SK-N-SH (cell line): Measurements from ENCODE around the gene SIRT5. TPM values are rescaled to one million over a fixed set of nuclear protein-coding genes. Genes with fewer than 3 reads are reported as not detected.
A peak's percentile ranks its signal among the peaks of the same experiment; 100 is the strongest.

Experiments
- CTCF ChIA-PET: fragments of 300-600, 350-600 bp; formaldehyde crosslinking; extraction: SDS; loops from one replicate; lab custom pipeline; 2021; lab: Yijun Ruan, JAX
- POLR2A ChIA-PET: fragments of 350-600 bp; sonication (Branson Sonifier 250); formaldehyde crosslinking; extraction: SDS; loops from one replicate; lab custom pipeline; 2020; ENCODE audit warnings: antibody characterized with exemption, inconsistent platforms; lab: Yijun Ruan, JAX
- DNase-seq: peaks from one replicate; pipeline ENCODE4 v3.0.0; 2012
- H2AFZ ChIP-seq: fragments of 200-600 bp; sonication (generic); 2 replicates; pipeline ENCODE4 v1.8.1; 2016; ENCODE audit warnings: antibody characterized with exemption, mild to moderate bottlenecking, low read depth
- H3F3A ChIP-seq: fragments of 200-600 bp; sonication (generic); replicated peaks from 2 replicates; pipeline ENCODE3; 2016; ENCODE audit warnings: antibody characterized with exemption, mild to moderate bottlenecking; ENCODE audit not compliant: insufficient read depth
- H3K27ac ChIP-seq, 2 experiments: fragments of 200-500 bp in 1 of 2; fragments of 200-600 bp in 1 of 2; sonication (Bioruptor generic) in 1 of 2; sonication (generic), shearing (Covaris generic) in 1 of 2; 2 replicates each; pipeline versions ENCODE4 v1.5.1 to v1.6.1; 2014 to 2016; ENCODE audit warnings: low read depth in 2 of 2, inconsistent platforms in 1 of 2, low read length in 1 of 2, mild to moderate bottlenecking in 1 of 2, mixed read lengths in 1 of 2
- H3K27me3 ChIP-seq: fragments of 200-600 bp; sonication (generic), shearing (Covaris generic); 2 replicates; pipeline ENCODE4 v1.6.1; 2016; ENCODE audit warnings: mixed run types; ENCODE audit not compliant: insufficient read depth
- H3K36me3 ChIP-seq, 2 experiments: fragments of 200-500 bp in 1 of 2; fragments of 200-600 bp in 1 of 2; sonication (Bioruptor generic) in 1 of 2; sonication (generic) in 1 of 2; replicated peaks in 1 of 2; 2 replicates each; pipeline versions ENCODE3 to v1.5.1; 2014 to 2016; ENCODE audit warnings: low read length in 1 of 2, mild to moderate bottlenecking in 1 of 2; ENCODE audit not compliant: insufficient read depth in 2 of 2, control insufficient read depth in 1 of 2
- H3K4me1 ChIP-seq, 2 experiments: fragments of 200-500 bp in 1 of 2; fragments of 200-600 bp in 1 of 2; sonication (Bioruptor generic) in 1 of 2; sonication (generic), shearing (Covaris generic) in 1 of 2; 2 replicates each; pipeline versions ENCODE4 v1.5.1 to v1.6.1; 2014 to 2016; ENCODE audit warnings: low read depth in 1 of 2, low read length in 1 of 2, mixed run types in 1 of 2; ENCODE audit not compliant: insufficient read depth in 2 of 2, control insufficient read depth in 1 of 2
- H3K4me2 ChIP-seq: fragments of 200-600 bp; sonication (generic), shearing (Covaris generic); 2 replicates; pipeline ENCODE4 v1.6.1; 2017; ENCODE audit warnings: mixed run types
- H3K4me3 ChIP-seq, 2 experiments: fragments of 200-500 bp in 1 of 2; fragments of 200-600 bp in 1 of 2; sonication (Bioruptor generic) in 1 of 2; sonication (generic), shearing (Covaris generic) in 1 of 2; 2 replicates each; pipeline versions ENCODE4 v1.5.1 to v1.8.1; 2014 to 2016; ENCODE audit warnings: low read depth in 2 of 2, inconsistent platforms in 1 of 2, low read length in 1 of 2, mild to moderate bottlenecking in 1 of 2, mixed read lengths in 1 of 2, moderate library complexity in 1 of 2
- H3K79me2 ChIP-seq: fragments of 200-600 bp; sonication (generic); 2 replicates; pipeline ENCODE4 v1.8.1; 2017; ENCODE audit warnings: mild to moderate bottlenecking; ENCODE audit not compliant: insufficient read depth
- H3K9ac ChIP-seq: fragments of 200-600 bp; sonication (generic); 2 replicates; pipeline ENCODE4 v1.6.1; 2017; ENCODE audit warnings: mixed run types
- H3K9me2 ChIP-seq: fragments of 200-600 bp; sonication (generic); 2 replicates; pipeline ENCODE4 v1.6.1; 2017; ENCODE audit warnings: mixed run types
- H3K9me3 ChIP-seq: fragments of 200-600 bp; sonication (generic); 2 replicates; pipeline ENCODE4 v1.6.1; 2017; ENCODE audit warnings: mixed run types, mild to moderate bottlenecking, moderate library complexity
- H4K20me1 ChIP-seq: fragments of 200-600 bp; sonication (generic); 2 replicates; pipeline ENCODE4 v1.6.1; 2017; ENCODE audit warnings: mild to moderate bottlenecking, mixed run types; ENCODE audit not compliant: insufficient read depth
- CHD2 ChIP-seq: fragments of 150-350 bp; IDR thresholded peaks from 2 replicates; pipeline ENCODE4 v1.6.1; 2018; ENCODE audit warnings: low read length; ENCODE audit not compliant: partially characterized antibody
- CTCF ChIP-seq: fragments of 200-600 bp; sonication (generic); IDR thresholded peaks from 2 replicates; pipeline ENCODE4 v1.6.1; 2017; ENCODE audit warnings: antibody characterized with exemption, mild to moderate bottlenecking, moderate library complexity
- EZH2phosphoT487 ChIP-seq: fragments of 200-600 bp; sonication (generic); IDR thresholded peaks from 2 replicates; pipeline ENCODE4 v1.6.1; 2017; ENCODE audit warnings: low read depth, mixed run types, mild to moderate bottlenecking, antibody characterized with exemption, moderate library complexity, borderline replicate concordance
- FOXJ3 ChIP-seq: sonication (generic); formaldehyde crosslinking; IDR thresholded peaks from 2 replicates; pipeline ENCODE4 v1.5.1; 2020; ENCODE audit warnings: mild to moderate bottlenecking, missing genetic modification reagents
- GATA2 ChIP-seq: sonication (generic); formaldehyde crosslinking; IDR thresholded peaks from 2 replicates; pipeline ENCODE4 v1.5.0; 2020; ENCODE audit warnings: mild to moderate bottlenecking, missing genetic modification reagents
- MEF2A ChIP-seq: IDR thresholded peaks from 2 replicates; pipeline ENCODE4 v1.4.0; 2012; ENCODE audit warnings: low read depth, borderline replicate concordance
- MXI1 ChIP-seq: IDR thresholded peaks from 2 replicates; pipeline ENCODE4 v1.6.1; 2012; ENCODE audit warnings: mild to moderate bottlenecking, low read depth, low read length, improper control_type of control experiment
- NRF1 ChIP-seq: IDR thresholded peaks from 2 replicates; pipeline ENCODE4 v1.6.1; 2012; ENCODE audit warnings: low read depth, mild to moderate bottlenecking, low read length
- RAD21 ChIP-seq: IDR thresholded peaks from 2 replicates; pipeline ENCODE4 v1.6.1; 2012; ENCODE audit warnings: mild to moderate bottlenecking, low read length
- RCOR1 ChIP-seq: fragments of 150-350 bp; IDR thresholded peaks from 2 replicates; pipeline ENCODE4 v1.6.1; 2017; ENCODE audit warnings: antibody characterized with exemption, low read length
- REST ChIP-seq: IDR thresholded peaks from 2 replicates; pipeline ENCODE4 v1.6.1; 2012; ENCODE audit warnings: mild to moderate bottlenecking, low read depth, low read length, moderate library complexity
- SIN3A ChIP-seq: IDR thresholded peaks from 2 replicates; pipeline ENCODE4 v1.6.1; 2012; ENCODE audit warnings: low read depth, mild to moderate bottlenecking, low read length, moderate library complexity, borderline replicate concordance
- TAF1 ChIP-seq: IDR thresholded peaks from 2 replicates; pipeline ENCODE4 v1.6.1; 2012; ENCODE audit warnings: low read depth, mild to moderate bottlenecking, low read length, moderate library complexity, borderline replicate concordance
- ZBTB33 ChIP-seq: IDR thresholded peaks from 2 replicates; pipeline ENCODE4 v1.4.0; 2012; ENCODE audit warnings: low read depth, borderline replicate concordance
- WGBS: methylation state at CpG from one replicate; pipeline ENCODE4 v1.1.6; 2017; ENCODE audit warnings: low lambda C conversion rate; 5-methylcytosine and 5-hydroxymethylcytosine counted together
- polyA plus RNA-seq, 3 experiments: library from polyadenylated mRNA; depleted of rRNA; stranded (reverse); fragments of >200 nt; gene quantifications; 2 replicates each; pipeline ENCODE4 v1.2.3, GENCODE V29; 2012
- TF ChIP-seq, protein P1 (sequence below): IDR thresholded peaks from 2 replicates; pipeline ENCODE4 v1.4.0; 2012; ENCODE audit warnings: low read depth

Gene SIRT5
- polyA plus RNA-seq, 1 of the 3 experiments (the other 2 are of a cell fraction), result 6.7 TPM

- CTCF ChIA-PET, result interaction anchor here (0.8 to 6.0 kb wide), 9 partner anchors 10 to 243 kb away, joined by 3 to 48 read pairs (median 30); partner anchors contain the start of genes NOL7 and TBC1D7
- Histone ChIP-seq H2AFZ (peak overlapping the region; percentile 77), H3K27ac (peak overlapping the region; percentile 82 to 92), H3K9me2 (no peaks in the 10 kb centered on the region), H3K4me3 (peak overlapping the region; percentile 75 to 83), H3K9me3 (0 out of 2 replicates have a peak, but pooled peaks cover 3% of the 10 kb centered on the region), H3K27me3 (no peaks in the 10 kb centered on the region), H3K4me2 (peak overlapping the region; percentile 95), H3K9ac (peak overlapping the region; percentile 94)
- no peak for TF ChIP-seq MXI1
- TF ChIP-seq NRF1, result no peak
- TF ChIP-seq, protein P1, sequence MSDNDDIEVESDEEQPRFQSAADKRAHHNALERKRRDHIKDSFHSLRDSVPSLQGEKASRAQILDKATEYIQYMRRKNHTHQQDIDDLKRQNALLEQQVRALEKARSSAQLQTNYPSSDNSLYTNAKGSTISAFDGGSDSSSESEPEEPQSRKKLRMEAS, result peak; percentile 19; the same call in 1 of the 2 replicates
- TF ChIP-seq, all 33 proteins: peak for 1
- H3F3A ChIP-seq, result peaks cover 19% of the 10 kb centered on the region
- POLR2A ChIA-PET, result interaction anchor here (0.7 to 2.3 kb wide), 5 partner anchors 12 to 244 kb away, joined by 3 to 33 read pairs (median 3); partner anchors contain the start of genes GFOD1 and NOL7
- no peak for DNase-seq
- 16% methylated on average over 12 of the region's 14 CpGs for WGBS
- peaks cover 8% of the 10 kb centered on the region; the same call in 1 of the 2 replicates for H3K79me2 ChIP-seq
- peaks cover 0 to 7% of the 10 kb centered on the region in 2 experiments; a peak in 2 of 4 replicates for H3K4me1 ChIP-seq
- H3K36me3 ChIP-seq, result peaks cover 3 to 12% of the 10 kb centered on the region in 2 experiments
- no peaks in the 10 kb centered on the region for H4K20me1 ChIP-seq
Measured at GRCh38 chr6:13573669-13574110, 711 bp upstream of the SIRT5 start.

DNA sequence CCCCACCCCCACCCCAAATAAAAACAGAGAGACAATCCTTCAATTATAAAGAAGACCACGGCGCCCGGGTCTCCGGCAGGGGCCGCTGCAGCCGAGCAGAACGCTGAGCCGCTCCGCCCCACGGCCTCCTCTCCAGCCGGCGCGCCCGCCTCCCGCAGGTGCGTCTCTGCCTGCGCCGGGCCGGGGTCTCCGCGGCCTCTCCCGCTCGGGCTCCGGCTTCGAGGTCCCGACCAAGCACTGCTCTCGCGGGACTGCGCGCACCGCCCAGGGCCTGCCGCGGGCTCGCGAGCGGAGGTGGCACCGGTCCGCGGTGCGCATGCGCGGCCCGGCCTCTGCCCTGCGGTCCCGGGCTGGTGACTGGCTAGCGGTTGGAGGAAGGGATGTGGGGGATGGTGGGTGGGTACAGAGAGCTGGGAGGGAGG, 241 bp upstream of the SIRT5 start:
- Histone ChIP-seq H3K36me3 (peaks cover 3 to 12% of the 10 kb centered on the region in 2 experiments), H2AFZ (peak overlapping the region; percentile 90; the same call in 1 of the 2 replicates), H3K79me2 (peaks cover 8% of the 10 kb centered on the region; the same call in 1 of the 2 replicates), H3F3A (peaks cover 19% of the 10 kb centered on the region), H3K27me3 (no peaks in the 10 kb centered on the region), H3K9me3 (0 out of 2 replicates have a peak, but pooled peaks cover 3% of the 10 kb centered on the region), H3K9me2 (no peaks in the 10 kb centered on the region), H3K4me1 (peaks cover 0 to 7% of the 10 kb centered on the region in 2 experiments; a peak in 2 of 4 replicates), H3K9ac (peak overlapping the region; percentile 94), H4K20me1 (no peaks in the 10 kb centered on the region), H3K4me2 (peak overlapping the region; percentile 95; the same call in 1 of the 2 replicates), H3K4me3 (peak overlapping the region; percentile 75 to 83), H3K27ac (peak overlapping the region; percentile 90 to 92)
- ChIA-PET CTCF (interaction anchor here (0.7 to 6.0 kb wide), 29 partner anchors 10 to 492 kb away, joined by 3 to 48 read pairs (median 5); partner anchors contain the start of genes GFOD1, NOL7 and TBC1D7), POLR2A (interaction anchor here (0.7 to 2.3 kb wide), 7 partner anchors 12 to 246 kb away, joined by 3 to 33 read pairs (median 3); partner anchors contain the start of genes GFOD1, NOL7 and TBC1D7)
- DNase-seq, result peak; percentile 99
- WGBS, result 1% methylated on average over 13 of the region's 46 CpGs
- TF ChIP-seq ZBTB33, result peak; percentile 92
- TF ChIP-seq GATA2 (CRISPR knock-in tag), result no peak
- TF ChIP-seq, protein P1, result peak; percentile 7; the same call in 1 of the 2 replicates
- no peak for TF ChIP-seq FOXJ3
- TF ChIP-seq CHD2, result peak; percentile 99
- no peak for TF ChIP-seq EZH2phosphoT487
- TF ChIP-seq REST, result no peak
- TF ChIP-seq SIN3A, result 0 out of 2 replicates have a peak, but pooled peaks have one; percentile 52
- TF ChIP-seq RCOR1, result 0 out of 2 replicates have a peak, but pooled peaks have one; percentile 5
- peak; percentile 49 for TF ChIP-seq CTCF
- TF ChIP-seq TAF1, result peak; percentile 51; the same call in 1 of the 2 replicates
- TF ChIP-seq NRF1, result peak; percentile 95
- TF ChIP-seq RAD21, result peak; percentile 40
- no peak for TF ChIP-seq MEF2A
